Ovary (tissue), 9 donors: ENCODE data around the gene MAP4K4. TPM values are rescaled to one million over a fixed set of nuclear protein-coding genes. Genes with fewer than 3 reads are reported as not detected.

Experiments used
- DNase-seq, 5 donors: peaks; one replicate each; pipeline ENCODE4 v3.0.0-alpha.2; 2019 to 2020
- H3K27ac ChIP-seq, 2 donors: fragments of 200-600 bp; one replicate each; pipeline versions ENCODE4 v1.5.1 to v1.8.0; 2019 to 2022
- H3K27me3 ChIP-seq: fragments of 200-600 bp; one replicate; pipeline ENCODE4 v1.8.0; 2022
- H3K36me3 ChIP-seq: fragments of 200-600 bp; sonication (generic); one replicate; pipeline ENCODE4 v1.5.1; 2019
- H3K4me1 ChIP-seq: one replicate; pipeline ENCODE4 v1.8.1; 2013; ENCODE audit warnings: mild to moderate bottlenecking, moderate library complexity; ENCODE audit not compliant: insufficient read depth
- H3K4me3 ChIP-seq: fragments of 200-600 bp; sonication (generic); one replicate; pipeline ENCODE4 v1.5.1; 2017
- H3K9me3 ChIP-seq, 2 donors: fragments of 200-600 bp in 1 of 2; sonication (generic) in 1 of 2; one replicate each; pipeline versions ENCODE4 v1.5.1 to v1.8.1; 2013 to 2019; ENCODE audit warnings: mild to moderate bottlenecking in 1 of 2, moderate library complexity in 1 of 2
- EP300 ChIP-seq: sonication (generic); formaldehyde crosslinking; IDR thresholded peaks from one replicate; pipeline ENCODE4 v1.6.1; 2017; ENCODE audit warnings: antibody characterized with exemption
- POLR2A ChIP-seq: fragments of 450-650 bp; IDR thresholded peaks from one replicate; pipeline ENCODE4 v1.6.1; 2017; ENCODE audit warnings: antibody characterized with exemption, mild to moderate bottlenecking, moderate library complexity
- WGBS, 3 donors: extraction: QIAGEN DNeasy Blood & Tissue Kit in 1 of 3; methylation state at CpG; one replicate each; pipeline versions ENCODE4 v1.1.5 to v1.1.7; 2013 to 2017; 5-methylcytosine and 5-hydroxymethylcytosine counted together
- intact Hi-C, 4 donors: fragments of 100-400 bp; cut with DNase I; formaldehyde crosslinking; loops; one replicate each; pipeline versions ENCODE4 v1.11.0 to v1.15.1; 2022 to 2023
- polyA plus RNA-seq, 2 donors: library from polyadenylated mRNA; stranded (reverse); fragments of 200-250 nt in 1 of 2; fragments of 350-450 nt in 1 of 2; fragmentation: Illumina TruSeq in 1 of 2; extraction: RNeasy Lipid Tissue Mini Kit (QIAGEN cat#74804) in 1 of 2; gene quantifications; one replicate each; pipeline ENCODE4 v1.2.3, GENCODE V29; 2013 to 2014
- total RNA-seq, 7 donors: library from RNA; depleted of rRNA in 2 of 7; stranded (reverse); fragments of >200 nt in 2 of 7; fragmentation: NEBNext Ultra II Directional in 3 of 7; extraction: Animal tissue kit (Norgen Biotek cat#: 25700) in 3 of 7; gene quantifications; one replicate each; pipeline versions ENCODE4 v1.1.0 to v1.2.4, GENCODE V29; 2016 to 2023
- TF ChIP-seq, protein P1 (sequence below), 3 donors: fragments of 450-650 bp in 2 of 3; fragments of 200-600 bp in 1 of 3; IDR thresholded peaks; one replicate each; pipeline versions ENCODE4 v1.5.1 to v1.8.0; 2016 to 2022; ENCODE audit warnings: antibody characterized with exemption in 3 of 3, mild to moderate bottlenecking in 1 of 3
- donor health status: DM: no; HTN: no; CAD: no; lungs with moderate emphysema.
- donor health status: DM: no; HTN: no; CAD: no.
- donor health status: Bipolar disorder and iron deficiency.
- donor health status: DM: yes; HTN: yes; CAD: no.
- donor health status: DM: no; HTN: no; CAD: no.
- donor health status: DM: yes; HTN: yes; CAD: no.

MAP4K4 gene
- total and polyA plus RNA-seq, 9 donors, result 23.9 to 60.9 (median 49.7) TPM

DNA sequence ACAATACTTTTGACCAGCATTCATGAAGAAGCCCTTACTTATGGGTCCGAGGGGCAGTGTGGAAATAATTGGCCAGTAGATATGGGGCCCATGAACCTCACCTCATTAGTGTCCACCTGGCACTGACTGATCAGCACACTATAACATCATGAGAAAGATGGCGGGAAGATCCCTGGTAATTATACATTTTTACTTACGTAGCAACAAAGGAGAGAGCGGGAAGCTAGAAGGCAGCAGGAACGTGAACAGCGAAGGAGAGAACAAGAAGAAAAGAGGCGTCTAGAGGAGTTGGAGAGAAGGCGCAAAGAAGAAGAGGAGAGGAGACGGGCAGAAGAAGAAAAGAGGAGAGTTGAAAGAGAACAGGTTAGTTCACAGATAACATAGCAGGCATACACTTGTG, 158.3 kb downstream of the MAP4K4 start:
- H3K36me3 ChIP-seq, result no peaks in the 10 kb centered on the region
- no peak for TF ChIP-seq EP300
- TF ChIP-seq, protein P1, sequence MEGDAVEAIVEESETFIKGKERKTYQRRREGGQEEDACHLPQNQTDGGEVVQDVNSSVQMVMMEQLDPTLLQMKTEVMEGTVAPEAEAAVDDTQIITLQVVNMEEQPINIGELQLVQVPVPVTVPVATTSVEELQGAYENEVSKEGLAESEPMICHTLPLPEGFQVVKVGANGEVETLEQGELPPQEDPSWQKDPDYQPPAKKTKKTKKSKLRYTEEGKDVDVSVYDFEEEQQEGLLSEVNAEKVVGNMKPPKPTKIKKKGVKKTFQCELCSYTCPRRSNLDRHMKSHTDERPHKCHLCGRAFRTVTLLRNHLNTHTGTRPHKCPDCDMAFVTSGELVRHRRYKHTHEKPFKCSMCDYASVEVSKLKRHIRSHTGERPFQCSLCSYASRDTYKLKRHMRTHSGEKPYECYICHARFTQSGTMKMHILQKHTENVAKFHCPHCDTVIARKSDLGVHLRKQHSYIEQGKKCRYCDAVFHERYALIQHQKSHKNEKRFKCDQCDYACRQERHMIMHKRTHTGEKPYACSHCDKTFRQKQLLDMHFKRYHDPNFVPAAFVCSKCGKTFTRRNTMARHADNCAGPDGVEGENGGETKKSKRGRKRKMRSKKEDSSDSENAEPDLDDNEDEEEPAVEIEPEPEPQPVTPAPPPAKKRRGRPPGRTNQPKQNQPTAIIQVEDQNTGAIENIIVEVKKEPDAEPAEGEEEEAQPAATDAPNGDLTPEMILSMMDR (IDR thresholded peaks at IDR 0.05), result no peak
- TF ChIP-seq POLR2A, result no peak
- H3K27ac ChIP-seq, result no peak overlapping the region
- intact Hi-C loops, result no loop called here
- no peak overlapping the region for H3K4me3 ChIP-seq
- 93 to 98% (median 96%) methylated on average over 9 of the region's 9 CpGs for WGBS, 3 donors
- no peak for DNase-seq
- H3K27me3 ChIP-seq, result no peaks in the 10 kb centered on the region
- H3K9me3 ChIP-seq, result no peaks in the 10 kb centered on the region
- H3K4me1 ChIP-seq, result peaks cover 3% of the 10 kb centered on the region

DNA sequence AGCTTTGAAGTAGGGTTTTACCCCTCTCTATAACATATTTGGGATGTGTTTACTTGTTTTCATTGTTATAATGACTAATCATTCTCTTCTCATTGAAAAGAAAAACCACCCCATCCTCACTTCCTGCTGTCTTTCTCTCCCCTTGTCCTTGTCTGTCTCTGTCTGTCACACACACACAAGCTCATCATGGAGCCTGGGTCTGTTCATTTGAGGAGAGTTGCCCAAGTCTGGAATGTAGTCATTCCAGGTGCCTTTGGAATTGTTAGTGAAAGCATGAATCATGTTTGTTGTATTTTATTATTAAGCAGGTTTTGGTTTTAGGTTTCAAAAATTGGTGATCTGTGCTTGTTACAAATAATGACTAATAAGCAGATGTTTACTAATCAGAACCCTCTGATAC, 160.7 kb downstream of the MAP4K4 start:
- Histone ChIP-seq H3K27ac (no peak overlapping the region), H3K36me3 (no peaks in the 10 kb centered on the region), H3K9me3 (no peaks in the 10 kb centered on the region), H3K4me1 (peaks cover 3% of the 10 kb centered on the region), H3K27me3 (no peaks in the 10 kb centered on the region), H3K4me3 (no peak overlapping the region)
- intact Hi-C loops, result no loop called here
- DNase-seq, result no peak
- TF ChIP-seq POLR2A (no peak), EP300 (no peak)

DNA sequence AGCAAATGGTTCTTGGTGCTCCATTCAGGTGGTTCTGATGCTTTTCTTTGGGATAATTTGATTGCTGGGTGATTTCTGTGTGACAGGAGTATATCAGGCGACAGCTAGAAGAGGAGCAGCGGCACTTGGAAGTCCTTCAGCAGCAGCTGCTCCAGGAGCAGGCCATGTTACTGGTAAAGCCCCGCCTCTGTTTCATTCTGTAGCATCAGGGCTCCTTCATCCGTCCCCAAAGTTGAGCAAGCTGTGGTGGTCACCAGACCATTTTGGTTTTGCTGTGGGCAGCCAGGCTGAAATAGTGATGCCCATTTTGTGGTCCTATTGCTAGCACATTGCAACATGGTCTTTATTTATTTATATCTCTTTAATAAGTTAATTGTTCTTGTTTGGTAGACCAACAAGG, 161.4 kb downstream of the MAP4K4 start:
- intact Hi-C loops, result no loop called here
- Histone ChIP-seq H3K27me3 (no peaks in the 10 kb centered on the region), H3K9me3 (no peaks in the 10 kb centered on the region), H3K4me3 (no peak overlapping the region), H3K4me1 (peaks cover 3% of the 10 kb centered on the region), H3K36me3 (no peaks in the 10 kb centered on the region), H3K27ac (no peak overlapping the region)
- 96 to 97% (median 96%) methylated on average over 4 of the region's 4 CpGs for WGBS, 3 donors
- DNase-seq, result no peak
- TF ChIP-seq, protein P1 (IDR thresholded peaks at IDR 0.05), result no peak
- no peak for TF ChIP-seq POLR2A
- no peak for TF ChIP-seq EP300

DNA sequence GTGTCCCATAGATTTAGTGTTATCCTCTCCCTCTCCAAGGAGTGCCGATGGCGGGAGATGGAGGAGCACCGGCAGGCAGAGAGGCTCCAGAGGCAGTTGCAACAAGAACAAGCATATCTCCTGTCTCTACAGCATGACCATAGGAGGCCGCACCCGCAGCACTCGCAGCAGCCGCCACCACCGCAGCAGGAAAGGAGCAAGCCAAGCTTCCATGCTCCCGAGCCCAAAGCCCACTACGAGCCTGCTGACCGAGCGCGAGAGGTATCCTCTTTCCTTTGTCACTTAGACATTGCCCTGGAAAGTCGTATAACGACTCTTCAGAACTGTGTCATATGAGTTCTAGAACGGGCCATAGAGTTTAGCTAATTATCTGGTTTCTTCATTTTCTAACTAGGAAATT, 162.1 kb downstream of the MAP4K4 start:
- peaks cover 3% of the 10 kb centered on the region for H3K4me1 ChIP-seq
- no peak overlapping the region for H3K4me3 ChIP-seq
- WGBS, 3 donors, result 96 to 97% (median 97%) methylated on average over 16 of the region's 16 CpGs
- no peaks in the 10 kb centered on the region for H3K36me3 ChIP-seq
- intact Hi-C loops, result loop anchor here in 1 of 4 donors (10.0 kb wide), 1 partner anchor 145 kb away; no protein-coding TSS in a partner anchor
- DNase-seq, result no peak
- no peaks in the 10 kb centered on the region for H3K27me3 ChIP-seq
- TF ChIP-seq POLR2A, result no peak
- TF ChIP-seq, protein P1 (IDR thresholded peaks at IDR 0.05), result no peak
- no peak for TF ChIP-seq EP300
- H3K27ac ChIP-seq, result no peak overlapping the region
- H3K9me3 ChIP-seq, result no peaks in the 10 kb centered on the region

DNA sequence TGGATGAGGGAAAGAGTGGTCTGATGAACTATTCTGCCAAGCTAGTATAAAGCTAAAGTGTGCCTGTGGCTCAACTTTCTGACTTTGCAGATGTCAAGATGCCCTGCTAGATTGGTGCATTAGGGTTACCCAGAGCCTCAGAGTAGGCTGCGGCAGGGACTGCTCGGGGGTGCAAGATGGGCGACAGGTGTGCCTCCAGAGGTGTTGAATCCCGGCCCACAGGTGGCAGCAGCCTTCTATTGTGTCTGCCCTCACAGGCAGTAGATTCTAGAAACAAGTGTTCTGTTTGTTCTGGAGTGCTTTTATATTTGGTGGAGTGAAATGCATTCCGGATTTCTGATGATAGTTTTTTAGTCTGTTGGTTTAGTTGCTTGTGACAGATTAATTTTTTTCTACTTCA, 162.7 kb downstream of the MAP4K4 start:
- peaks cover 3% of the 10 kb centered on the region for H3K4me1 ChIP-seq
- no peak overlapping the region for H3K4me3 ChIP-seq
- TF ChIP-seq, protein P1 (IDR thresholded peaks at IDR 0.05), result no peak
- TF ChIP-seq POLR2A (no peak), EP300 (no peak)
- H3K27ac ChIP-seq, result no peak overlapping the region
- intact Hi-C loops, result loop anchor here in 1 of 4 donors (10.0 kb wide), 1 partner anchor 145 kb away; no protein-coding TSS in a partner anchor
- no peaks in the 10 kb centered on the region for H3K27me3 ChIP-seq
- no peak for DNase-seq
- WGBS, 3 donors, result 77 to 89% (median 81%) methylated on average over 5 of the region's 5 CpGs
- H3K9me3 ChIP-seq, result no peaks in the 10 kb centered on the region
- no peaks in the 10 kb centered on the region for H3K36me3 ChIP-seq
